T-helper 9 cell (primary cell): ENCODE measurements around the gene NRN1L.
"Not testable (repeated sequence)": the region's sequence is repeated elsewhere in the genome, so short reads cannot be mapped to it uniquely, and the experiment has no call there.

ENCODE experiments used
- DNase-seq: peaks from one replicate; pipeline ENCODE4 v3.0.0-alpha.2; 2020

NRN1L gene

GRCh38 chr16:67861877-67862276, 22.8 kb upstream of the NRN1L start:
- no peak for DNase-seq

- DNase-seq = no peak
These were observed 21.8 kb upstream of the NRN1L start for GRCh38 chr16:67862623-67863583.

GRCh38 chr16:67864044-67864443, 20.6 kb upstream of the NRN1L start:
- DNase-seq = not testable (repeated sequence)

- DNase-seq = no peak
These were observed 20.1 kb upstream of the NRN1L start for GRCh38 chr16:67864594-67864993.

GRCh38 chr16:67865318-67865717, 19.4 kb upstream of the NRN1L start:
- no peak for DNase-seq

- no peak for DNase-seq
These were observed 16.4 kb upstream of the NRN1L start for GRCh38 chr16:67868290-67868689.

- no peak for DNase-seq
These were observed 15.0 kb upstream of the NRN1L start for GRCh38 chr16:67869653-67870052.

- no peak for DNase-seq
These were observed 13.4 kb upstream of the NRN1L start for GRCh38 chr16:67871256-67871655.

- DNase-seq = no peak
These were observed 12.5 kb upstream of the NRN1L start for GRCh38 chr16:67872131-67872630.

- peak; percentile 81 for DNase-seq
These were observed 11.9 kb upstream of the NRN1L start, which contains the start of gene EDC4 for GRCh38 chr16:67872631-67873434. Gene EDC4 (plus strand): TSS chr16:67873052. CDS start chr16:67873262, 210 bp downstream.

- no peak for DNase-seq
These were observed 11.0 kb upstream of the NRN1L start for GRCh38 chr16:67873435-67874370.

GRCh38 chr16:67874372-67874771, 10.3 kb upstream of the NRN1L start:
- no peak for DNase-seq

GRCh38 chr16:67877064-67877463, 7.6 kb upstream of the NRN1L start:
- DNase-seq = no peak

GRCh38 chr16:67878232-67878631, 6.5 kb upstream of the NRN1L start:
- DNase-seq = no peak

- DNase-seq = no peak
These were observed 5.8 kb upstream of the NRN1L start for GRCh38 chr16:67878846-67879245.

- DNase-seq = no peak
These were observed 5.2 kb upstream of the NRN1L start for GRCh38 chr16:67879462-67879861.

- DNase-seq = no peak
These were observed 4.7 kb upstream of the NRN1L start for GRCh38 chr16:67879936-67880335.

GRCh38 chr16:67880584-67880983, 4.1 kb upstream of the NRN1L start:
- DNase-seq = no peak

GRCh38 chr16:67881621-67882161, 3.0 kb upstream of the NRN1L start:
- no peak for DNase-seq

GRCh38 chr16:67882374-67883145, 2.1 kb upstream of the NRN1L start:
- no peak for DNase-seq
